Right atrium auricular region (tissue), 2 donors: ENCODE measurements around the gene DUSP19. TPM values are rescaled to one million over a fixed set of nuclear protein-coding genes. Genes with fewer than 3 reads are reported as not detected.

ENCODE experiments used
- DNase-seq: peaks from one replicate; pipeline ENCODE4 v3.0.0-alpha.2; 2019; ENCODE audit warnings: low spot score
- H3K27ac ChIP-seq, 2 donors: fragments of 200-600 bp; sonication (generic); 1 replicate in 1 of 2; 2 replicates in 1 of 2; pipeline ENCODE4 v1.5.1; 2016 to 2019
- H3K27me3 ChIP-seq, 2 donors: fragments of 200-600 bp; sonication (generic); one replicate each; pipeline versions ENCODE4 v1.5.1 to v1.6.0; 2017 to 2019
- H3K36me3 ChIP-seq: fragments of 200-600 bp; sonication (generic); one replicate; pipeline ENCODE4 v1.5.1; 2016
- H3K4me1 ChIP-seq, 2 donors: fragments of 200-600 bp; sonication (generic); one replicate each; pipeline versions ENCODE4 v1.5.1 to v1.6.0; 2017 to 2019
- H3K4me3 ChIP-seq, 2 donors: fragments of 200-600 bp; sonication (generic); 1 replicate in 1 of 2; 2 replicates in 1 of 2; pipeline ENCODE4 v1.5.1; 2017 to 2019; ENCODE audit warnings: mild to moderate bottlenecking in 1 of 2, moderate library complexity in 1 of 2
- H3K9me3 ChIP-seq, 2 donors: fragments of 200-600 bp; sonication (generic); one replicate each; pipeline ENCODE4 v1.5.1; 2019
- CTCF ChIP-seq, 2 donors: fragments of 200-600 bp; sonication (generic); IDR thresholded peaks; one replicate each; pipeline ENCODE4 v1.5.1; 2019; ENCODE audit warnings: antibody characterized with exemption in 2 of 2
- total RNA-seq, 2 donors: library from RNA; depleted of rRNA; stranded (reverse); fragments of >200 nt; gene quantifications; one replicate each; pipeline ENCODE4 v1.1.0, GENCODE V29; 2016

Gene DUSP19
- total RNA-seq, 2 donors from 2014 or later, result 5.5 to 15.3 TPM

GRCh38 chr2:183089192-183089851, 10.8 kb downstream of the DUSP19 start:
- no peak overlapping the region for H3K4me3 ChIP-seq
- H3K27ac ChIP-seq, result no peak overlapping the region

GRCh38 chr2:183091318-183091953, 12.9 kb downstream of the DUSP19 start:
- Histone ChIP-seq H3K27ac (no peak overlapping the region), H3K36me3 (no peaks in the 10 kb centered on the region), H3K9me3 (no peaks in the 10 kb centered on the region), H3K27me3 (no peaks in the 10 kb centered on the region), H3K4me3 (no peak overlapping the region), H3K4me1 (no peaks in the 10 kb centered on the region)
- TF ChIP-seq CTCF (IDR thresholded peaks at IDR 0.05), result no peak
- DNase-seq, result no peak

More at GRCh38 chr2:183089192-183089851, 10.8 kb downstream of the DUSP19 start:
- Histone ChIP-seq H3K27me3 (no peaks in the 10 kb centered on the region), H3K9me3 (no peaks in the 10 kb centered on the region), H3K36me3 (no peaks in the 10 kb centered on the region), H3K4me1 (no peaks in the 10 kb centered on the region)
- TF ChIP-seq CTCF (IDR thresholded peaks at IDR 0.05), result no peak
- no peak for DNase-seq

GRCh38 chr2:183091954-183092345, 13.4 kb downstream of the DUSP19 start:
- Histone ChIP-seq H3K4me1 (no peaks in the 10 kb centered on the region), H3K27me3 (no peaks in the 10 kb centered on the region), H3K27ac (no peak overlapping the region), H3K9me3 (no peaks in the 10 kb centered on the region), H3K36me3 (no peaks in the 10 kb centered on the region), H3K4me3 (no peak overlapping the region)
- no peak for DNase-seq
- TF ChIP-seq CTCF (IDR thresholded peaks at IDR 0.05), result no peak

GRCh38 chr2:183093857-183094657, 15.5 kb downstream of the DUSP19 start:
- no peak overlapping the region for H3K27ac ChIP-seq
- TF ChIP-seq CTCF (IDR thresholded peaks at IDR 0.05), result no peak
- H3K4me3 ChIP-seq, result no peak overlapping the region
- DNase-seq, result no peak
- no peaks in the 10 kb centered on the region for H3K36me3 ChIP-seq
- H3K27me3 ChIP-seq, result no peaks in the 10 kb centered on the region
- no peaks in the 10 kb centered on the region for H3K9me3 ChIP-seq
- no peaks in the 10 kb centered on the region for H3K4me1 ChIP-seq

- no peak overlapping the region for H3K27ac ChIP-seq
- no peak for TF ChIP-seq CTCF (IDR thresholded peaks at IDR 0.05)
- no peaks in the 10 kb centered on the region for H3K9me3 ChIP-seq
- no peaks in the 10 kb centered on the region for H3K27me3 ChIP-seq
- H3K4me3 ChIP-seq, result no peak overlapping the region
- no peak for DNase-seq
- H3K36me3 ChIP-seq, result no peaks in the 10 kb centered on the region
- no peaks in the 10 kb centered on the region for H3K4me1 ChIP-seq
These were observed 27.0 kb downstream of the DUSP19 start for GRCh38 chr2:183105402-183106134.
